Measurements from ENCODE around the gene HYOU1.
"Not testable (repeated sequence)": the region's sequence is repeated elsewhere in the genome, so short reads cannot be mapped to it uniquely, and the experiment has no call there.

Gene HYOU1

GRCh38 chr11:119044708-119045107, 12.3 kb downstream of the HYOU1 start:
- no peak for DNase-seq (ENCODE audit: low read depth)
- no peak overlapping the region for H3K4me3 ChIP-seq (ENCODE audit: low read depth, low read length)
- TF ChIP-seq CTCF (IDR thresholded peaks at IDR 0.05; ENCODE audit: insufficient read depth, low read depth, low read length, missing control alignments): peak; percentile 14

- no peak for DNase-seq (ENCODE audit: low read depth)
- no peak overlapping the region for H3K4me3 ChIP-seq (ENCODE audit: low read depth, low read length)
- TF ChIP-seq CTCF (IDR thresholded peaks at IDR 0.05; ENCODE audit: insufficient read depth, low read depth, low read length, missing control alignments): no peak
These were observed 14.1 kb downstream of the HYOU1 start for GRCh38 chr11:119042927-119043326.

DNA sequence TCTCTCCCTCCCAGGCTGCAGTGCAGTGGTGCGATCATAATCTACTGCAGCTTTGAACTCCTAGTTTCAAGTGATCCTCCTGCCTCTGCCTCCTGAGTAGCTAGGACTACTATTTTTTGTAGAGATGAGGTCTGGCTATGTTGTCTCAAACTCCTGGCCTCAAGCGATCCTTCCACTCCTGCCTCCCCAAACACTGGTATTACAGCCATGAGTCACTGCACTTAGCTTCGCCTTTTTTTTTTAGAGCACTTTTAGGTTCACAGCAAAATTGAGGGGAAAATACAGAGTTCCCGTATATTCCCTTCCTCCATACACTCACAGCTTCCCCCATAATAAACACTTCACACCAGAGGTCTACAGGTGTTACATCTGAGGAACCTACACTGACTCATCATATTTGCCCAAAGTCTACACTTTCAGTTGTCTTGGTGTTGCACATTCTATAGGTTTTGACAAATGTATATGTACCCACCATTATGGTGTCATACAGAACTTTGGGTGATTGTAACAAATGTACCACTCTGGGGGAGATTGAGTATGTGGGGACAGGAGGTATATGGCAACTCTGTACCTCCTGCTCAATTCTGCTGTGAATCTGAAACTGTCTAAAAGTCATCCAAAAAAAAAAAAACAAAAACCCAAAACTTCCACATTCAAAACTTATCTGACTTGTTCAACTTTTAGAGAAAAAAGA, 15.0 kb downstream of the HYOU1 start:
- DNase-seq (ENCODE audit: low read depth): no peak
- TF ChIP-seq CTCF (IDR thresholded peaks at IDR 0.05; ENCODE audit: insufficient read depth, low read depth, low read length, missing control alignments): no peak
- no peak overlapping the region for H3K4me3 ChIP-seq (ENCODE audit: low read depth, low read length)

GRCh38 chr11:119039471-119039870, 17.5 kb downstream of the HYOU1 start:
- not testable (repeated sequence) for H3K4me3 ChIP-seq (ENCODE audit: low read depth, low read length); DNase-seq (ENCODE audit: low read depth)

- no peak for DNase-seq (ENCODE audit: low read depth)
- no peak for TF ChIP-seq CTCF (IDR thresholded peaks at IDR 0.05; ENCODE audit: insufficient read depth, low read depth, low read length, missing control alignments)
- no peak overlapping the region for H3K4me3 ChIP-seq (ENCODE audit: low read depth, low read length)
These were observed 18.1 kb downstream of the HYOU1 start for GRCh38 chr11:119038884-119039283.

DNA sequence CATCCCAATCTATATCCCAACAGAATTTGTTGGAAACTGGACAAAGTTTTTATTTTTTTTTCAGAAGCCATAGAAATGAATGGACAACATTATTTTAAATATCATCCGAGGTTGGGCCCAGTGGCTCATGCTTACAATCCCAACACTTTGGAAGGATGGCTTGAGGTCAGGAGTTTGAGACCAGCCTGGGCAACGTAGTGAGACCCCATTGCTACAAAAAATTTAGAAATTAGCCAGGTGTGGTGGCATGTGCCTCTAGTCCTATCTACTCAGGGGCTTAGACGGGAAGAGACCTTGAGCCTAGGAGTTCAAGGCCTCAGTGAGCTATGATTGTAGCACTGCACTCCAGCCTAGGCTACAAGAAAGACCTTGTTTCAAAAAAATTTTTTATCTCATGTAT, 22.2 kb downstream of the HYOU1 start:
- DNase-seq (ENCODE audit: low read depth): no peak
- no peak for TF ChIP-seq CTCF (IDR thresholded peaks at IDR 0.05; ENCODE audit: insufficient read depth, low read depth, low read length, missing control alignments)
- no peak overlapping the region for H3K4me3 ChIP-seq (ENCODE audit: low read depth, low read length)

DNA sequence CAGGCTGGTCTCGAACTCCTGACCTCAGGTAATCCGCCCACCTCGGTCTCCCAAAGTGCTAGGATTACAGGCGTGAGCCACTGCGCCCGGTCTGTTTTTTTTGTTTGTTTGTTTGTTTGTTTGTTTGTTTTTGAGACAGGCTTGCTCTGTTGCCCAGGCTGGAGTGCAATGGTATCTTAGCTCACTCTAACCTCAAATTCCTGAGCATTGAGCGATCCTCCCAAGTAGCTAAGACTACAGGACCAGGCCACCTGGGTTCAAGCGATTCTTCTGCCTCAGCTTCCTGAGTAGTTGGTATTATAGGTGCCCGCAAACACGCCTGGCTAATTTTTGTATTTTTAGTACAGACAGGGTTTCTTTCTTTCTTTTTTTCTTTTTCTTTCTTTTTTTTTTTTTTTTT, 23.6 kb downstream of the HYOU1 start:
- not testable (repeated sequence) for H3K4me3 ChIP-seq (ENCODE audit: low read depth, low read length); DNase-seq (ENCODE audit: low read depth)

DNA sequence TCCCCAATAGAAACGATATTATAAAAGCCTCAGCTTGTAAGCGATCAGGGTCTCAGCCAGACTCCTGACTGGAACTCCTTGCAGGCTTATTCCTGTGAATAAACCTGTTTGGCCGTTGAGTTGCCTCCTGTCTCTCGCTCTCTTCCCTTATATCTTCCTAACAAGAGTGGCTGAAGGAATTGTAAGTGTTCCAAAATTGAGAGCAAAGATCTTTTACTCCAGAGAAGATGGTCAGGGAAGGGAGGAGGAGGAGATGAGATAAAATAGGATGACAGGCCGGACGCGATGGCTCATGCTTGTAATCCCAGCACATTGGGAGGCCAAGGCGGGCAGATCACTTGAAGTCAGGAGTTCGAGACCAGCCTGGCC, 25.1 kb downstream of the HYOU1 start:
- no peak overlapping the region for H3K4me3 ChIP-seq (ENCODE audit: low read depth, low read length)
- TF ChIP-seq CTCF (IDR thresholded peaks at IDR 0.05; ENCODE audit: insufficient read depth, low read depth, low read length, missing control alignments): no peak
- DNase-seq (ENCODE audit: low read depth): no peak
